Neural progenitor cell (in vitro differentiated cells): ENCODE measurements around the gene ASIC2.

Source experiments
- CTCF ChIP-seq: fragments of 200-600 bp; sonication (generic); IDR thresholded peaks from 2 replicates; pipeline ENCODE4 v1.5.1; 2017; ENCODE audit warnings: antibody characterized with exemption, mild to moderate bottlenecking
- EZH2 ChIP-seq: fragments of 200-600 bp; sonication (generic); IDR thresholded peaks from 2 replicates; pipeline ENCODE4 v1.6.1; 2017; ENCODE audit warnings: antibody characterized with exemption, mild to moderate bottlenecking, moderate library complexity
- EZH2phosphoT487 ChIP-seq: fragments of 200-600 bp; sonication (generic); IDR thresholded peaks from 2 replicates; pipeline ENCODE4 v1.6.1; 2017; ENCODE audit warnings: antibody characterized with exemption

DNA sequence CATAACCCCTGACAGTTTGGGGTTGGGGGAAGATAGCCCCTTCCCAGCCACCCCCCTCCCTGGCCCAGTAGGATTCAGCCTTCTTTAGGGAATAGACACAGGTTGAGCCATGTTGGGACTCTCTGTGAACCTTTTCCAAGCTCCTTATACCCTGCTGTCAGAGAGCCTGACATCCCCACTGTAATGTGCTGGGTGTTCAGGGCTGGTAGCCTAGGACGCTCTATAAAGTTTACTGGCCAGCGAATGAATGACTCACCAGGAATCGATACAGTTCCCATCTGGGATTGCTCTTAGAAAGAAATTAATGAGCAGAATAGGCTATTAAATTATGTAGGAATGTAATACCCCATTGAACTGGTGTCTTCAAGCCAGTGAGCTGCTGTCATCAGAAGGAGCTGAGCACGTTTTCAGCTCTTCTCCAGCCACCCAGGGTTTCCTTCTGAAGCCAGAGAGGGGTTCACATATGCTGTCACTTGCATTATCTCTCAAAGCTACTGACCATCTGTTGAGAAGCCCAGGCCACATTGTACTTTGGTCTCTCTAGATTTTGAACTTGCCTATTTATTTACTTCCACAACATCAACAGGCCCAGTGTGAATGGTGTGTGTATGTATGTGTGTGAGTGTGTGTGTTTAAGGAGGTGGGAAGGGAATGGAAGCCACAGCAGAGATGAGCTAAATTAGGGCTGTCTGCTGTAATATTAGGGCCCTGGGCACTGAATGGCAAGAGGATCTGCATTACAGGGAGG is 236.5 kb downstream of the ASIC2 start:
- TF ChIP-seq CTCF (no peak), EZH2 (no peak), EZH2phosphoT487 (no peak)
